GM23338 (cell line): ENCODE data around the gene LPP. TPM values are rescaled to one million over a fixed set of nuclear protein-coding genes. Genes with fewer than 3 reads are reported as not detected.

Experiments
- ATAC-seq: fragments of 200-7000 bp; cut with Tn5 transposase; 3 replicates; pipeline ENCODE4 v1.9.1; 2020
- DNase-seq: peaks from one replicate; pipeline ENCODE4 v3.0.0-alpha.2; 2015; ENCODE audit warnings: low spot score
- H2AFZ ChIP-seq: fragments of 200-600 bp; sonication (generic); 2 replicates; pipeline ENCODE4 v1.8.0; 2016; ENCODE audit warnings: antibody characterized with exemption, mild to moderate bottlenecking, moderate library complexity
- H3F3A ChIP-seq: fragments of 200-600 bp; sonication (generic); replicated peaks from 2 replicates; pipeline ENCODE4 v1.8.0; 2017; ENCODE audit warnings: antibody characterized with exemption, mixed run types, low read depth
- H3K27ac ChIP-seq: fragments of 200-600 bp; sonication (generic); 2 replicates; pipeline ENCODE4 v1.6.1; 2016; ENCODE audit warnings: low read depth
- H3K27me3 ChIP-seq: fragments of 200-600 bp; sonication (generic); 2 replicates; pipeline ENCODE4 v1.8.0; 2016; ENCODE audit warnings: mild to moderate bottlenecking, mixed run types, moderate library complexity; ENCODE audit not compliant: insufficient read depth
- H3K36me3 ChIP-seq: fragments of 200-600 bp; sonication (generic); 2 replicates; pipeline ENCODE4 v1.8.0; 2016; ENCODE audit warnings: mild to moderate bottlenecking; ENCODE audit not compliant: insufficient read depth
- H3K4me1 ChIP-seq: fragments of 200-600 bp; sonication (generic); 2 replicates; pipeline ENCODE4 v1.8.0; 2016; ENCODE audit warnings: mild to moderate bottlenecking, moderate library complexity; ENCODE audit not compliant: insufficient read depth
- H3K4me2 ChIP-seq: fragments of 200-600 bp; sonication (generic); 2 replicates; pipeline ENCODE4 v1.7.1; 2017; ENCODE audit warnings: mixed run types
- H3K4me3 ChIP-seq: fragments of 200-600 bp; sonication (generic); 2 replicates; pipeline ENCODE4 v1.6.1; 2016; ENCODE audit warnings: mixed run types
- H3K79me2 ChIP-seq: fragments of 200-600 bp; sonication (generic); replicated peaks from 2 replicates; pipeline ENCODE4 v1.8.0; 2017; ENCODE audit warnings: mild to moderate bottlenecking; ENCODE audit not compliant: insufficient read depth
- H3K9me2 ChIP-seq: fragments of 200-600 bp; sonication (generic); 2 replicates; pipeline ENCODE4 v1.8.0; 2017; ENCODE audit not compliant: insufficient read depth
- H4K20me1 ChIP-seq: fragments of 200-600 bp; sonication (generic); replicated peaks from 2 replicates; pipeline ENCODE4 v1.8.0; 2017; ENCODE audit warnings: mild to moderate bottlenecking; ENCODE audit not compliant: insufficient read depth
- H3K27ac Mint-ChIP-seq: 2 replicates; pipeline ENCODE4 v1.8.0; 2020; ENCODE audit warnings: inconsistent platforms, mild to moderate bottlenecking, moderate library complexity, mixed read lengths
- H3K27me3 Mint-ChIP-seq: 3 replicates; pipeline ENCODE4 v1.8.0; 2022; ENCODE audit warnings: low read depth, mild to moderate bottlenecking, moderate library complexity, mixed read lengths, inconsistent platforms; ENCODE audit not compliant: insufficient read depth, poor library complexity
- H3K36me3 Mint-ChIP-seq: 3 replicates; pipeline ENCODE4 v1.8.0; 2021; ENCODE audit warnings: low read depth, mild to moderate bottlenecking, inconsistent platforms, moderate library complexity, mixed read lengths
- H3K4me1 Mint-ChIP-seq: 3 replicates; pipeline ENCODE4 v1.8.0; 2020; ENCODE audit warnings: mild to moderate bottlenecking, inconsistent platforms, mixed read lengths
- H3K4me3 Mint-ChIP-seq: 3 replicates; pipeline ENCODE4 v1.8.0; 2021; ENCODE audit warnings: moderate library complexity, mild to moderate bottlenecking, inconsistent platforms, mixed read lengths
- H3K9me3 Mint-ChIP-seq: 3 replicates; pipeline ENCODE4 v1.8.0; 2020; ENCODE audit warnings: moderate library complexity, mild to moderate bottlenecking, inconsistent platforms, mixed read lengths
- CREB1 ChIP-seq: fragments of 250-450 bp; sonication (Bioruptor Pico); IDR thresholded peaks from 2 replicates; pipeline ENCODE4 v1.5.0; 2020; ENCODE audit warnings: low read depth, mild to moderate bottlenecking, moderate library complexity
- ETS1 ChIP-seq: IDR thresholded peaks from 2 replicates; pipeline ENCODE4 v1.6.1; 2016; ENCODE audit warnings: antibody characterized with exemption
- EZH2 ChIP-seq: fragments of 200-600 bp; sonication (generic); IDR thresholded peaks from one replicate; pipeline ENCODE4 v1.8.0; 2017; ENCODE audit warnings: antibody characterized with exemption, mild to moderate bottlenecking, low read depth; ENCODE audit not compliant: unreplicated experiment
- EZH2phosphoT487 ChIP-seq: fragments of 200-600 bp; sonication (generic); IDR thresholded peaks from one replicate; pipeline ENCODE4 v1.8.1; 2018; ENCODE audit warnings: antibody characterized with exemption; ENCODE audit not compliant: unreplicated experiment
- JUNB ChIP-seq: IDR thresholded peaks from one replicate; pipeline ENCODE4 v1.6.1; 2016; ENCODE audit warnings: antibody characterized with exemption; ENCODE audit not compliant: unreplicated experiment
- NANOG ChIP-seq: IDR thresholded peaks from 2 replicates; pipeline ENCODE4 v1.6.1; 2016; ENCODE audit warnings: antibody characterized with exemption, borderline replicate concordance
- POLR2AphosphoS5 ChIP-seq: IDR thresholded peaks from 2 replicates; pipeline ENCODE4 v1.6.1; 2016; ENCODE audit warnings: antibody characterized with exemption, low read depth
- STAT1 ChIP-seq: IDR thresholded peaks from one replicate; pipeline ENCODE4 v1.6.1; 2016; ENCODE audit warnings: antibody characterized with exemption; ENCODE audit not compliant: unreplicated experiment
- ZNF114 ChIP-seq: fragments of 250-450 bp; sonication (Bioruptor Pico); IDR thresholded peaks from 2 replicates; pipeline ENCODE4 v1.5.0; 2020; ENCODE audit warnings: mild to moderate bottlenecking, moderate library complexity
- ZNF331 ChIP-seq: fragments of 250-450 bp; sonication (Bioruptor Pico); IDR thresholded peaks from 2 replicates; pipeline ENCODE4 v1.5.0; 2020; ENCODE audit warnings: low read depth, mild to moderate bottlenecking, moderate library complexity
- polyA plus RNA-seq: library from polyadenylated mRNA; unstranded; fragments of >200 nt; fragmentation: Nextera tagmentation; extraction: Ambion mirVana; gene quantifications from 2 replicates; pipeline ENCODE4 v1.2.1, GENCODE V29; 2016
- total RNA-seq: library from RNA; depleted of rRNA; stranded (reverse); fragments of >200 nt; shearing (Covaris generic); gene quantifications from 2 replicates; pipeline ENCODE4 v1.2.3, GENCODE V29; 2014
- TF ChIP-seq, protein P1 (sequence below): IDR thresholded peaks from one replicate; pipeline ENCODE4 v1.6.1; 2018; ENCODE audit warnings: antibody characterized with exemption; ENCODE audit not compliant: unreplicated experiment
- TF ChIP-seq, protein P2 (sequence below): fragments of 250-450 bp; sonication (Bioruptor Pico); IDR thresholded peaks from 2 replicates; pipeline ENCODE4 v1.5.0; 2020; ENCODE audit warnings: mild to moderate bottlenecking, moderate library complexity
- TF ChIP-seq, protein P3 (sequence below), 2 experiments: fragments of 200-600 bp in 1 of 2; sonication (generic) in 1 of 2; conservative IDR thresholded peaks; 2 replicates each; pipeline versions ENCODE4 v1.5.1 to v1.6.1; 2016 to 2017; ENCODE audit warnings: antibody characterized with exemption in 2 of 2, low read depth in 2 of 2, mild to moderate bottlenecking in 2 of 2, moderate library complexity in 1 of 2

Gene LPP
- total and polyA plus RNA-seq, 2 experiments from 2014 or later: 23.0 to 35.2 TPM

- Histone ChIP-seq H3K79me2 (no peaks in the 10 kb centered on the region), H2AFZ (no peak overlapping the region), H3K27me3 (no peaks in the 10 kb centered on the region), H3K9me2 (no peaks in the 10 kb centered on the region), H4K20me1 (no peaks in the 10 kb centered on the region; the same call in 1 of the 2 replicates), H3K4me1 (no peaks in the 10 kb centered on the region), H3K4me3 (no peak overlapping the region), H3K4me2 (no peak overlapping the region), H3K27ac (no peak overlapping the region), H3K36me3 (no peaks in the 10 kb centered on the region), H3F3A (no peaks in the 10 kb centered on the region)
- ATAC-seq (no peak), DNase-seq (no peak)
- TF ChIP-seq STAT1 (no peak), POLR2AphosphoS5 (no peak), EZH2 (no peak), EZH2phosphoT487 (no peak), ZNF114 (no peak), JUNB (no peak), ZNF331 (CRISPR knock-in tag) (no peak), NANOG (no peak), ETS1 (no peak), CREB1 (no peak)
- TF ChIP-seq, protein P1, sequence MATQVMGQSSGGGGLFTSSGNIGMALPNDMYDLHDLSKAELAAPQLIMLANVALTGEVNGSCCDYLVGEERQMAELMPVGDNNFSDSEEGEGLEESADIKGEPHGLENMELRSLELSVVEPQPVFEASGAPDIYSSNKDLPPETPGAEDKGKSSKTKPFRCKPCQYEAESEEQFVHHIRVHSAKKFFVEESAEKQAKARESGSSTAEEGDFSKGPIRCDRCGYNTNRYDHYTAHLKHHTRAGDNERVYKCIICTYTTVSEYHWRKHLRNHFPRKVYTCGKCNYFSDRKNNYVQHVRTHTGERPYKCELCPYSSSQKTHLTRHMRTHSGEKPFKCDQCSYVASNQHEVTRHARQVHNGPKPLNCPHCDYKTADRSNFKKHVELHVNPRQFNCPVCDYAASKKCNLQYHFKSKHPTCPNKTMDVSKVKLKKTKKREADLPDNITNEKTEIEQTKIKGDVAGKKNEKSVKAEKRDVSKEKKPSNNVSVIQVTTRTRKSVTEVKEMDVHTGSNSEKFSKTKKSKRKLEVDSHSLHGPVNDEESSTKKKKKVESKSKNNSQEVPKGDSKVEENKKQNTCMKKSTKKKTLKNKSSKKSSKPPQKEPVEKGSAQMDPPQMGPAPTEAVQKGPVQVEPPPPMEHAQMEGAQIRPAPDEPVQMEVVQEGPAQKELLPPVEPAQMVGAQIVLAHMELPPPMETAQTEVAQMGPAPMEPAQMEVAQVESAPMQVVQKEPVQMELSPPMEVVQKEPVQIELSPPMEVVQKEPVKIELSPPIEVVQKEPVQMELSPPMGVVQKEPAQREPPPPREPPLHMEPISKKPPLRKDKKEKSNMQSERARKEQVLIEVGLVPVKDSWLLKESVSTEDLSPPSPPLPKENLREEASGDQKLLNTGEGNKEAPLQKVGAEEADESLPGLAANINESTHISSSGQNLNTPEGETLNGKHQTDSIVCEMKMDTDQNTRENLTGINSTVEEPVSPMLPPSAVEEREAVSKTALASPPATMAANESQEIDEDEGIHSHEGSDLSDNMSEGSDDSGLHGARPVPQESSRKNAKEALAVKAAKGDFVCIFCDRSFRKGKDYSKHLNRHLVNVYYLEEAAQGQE: no peak
- TF ChIP-seq, protein P2, sequence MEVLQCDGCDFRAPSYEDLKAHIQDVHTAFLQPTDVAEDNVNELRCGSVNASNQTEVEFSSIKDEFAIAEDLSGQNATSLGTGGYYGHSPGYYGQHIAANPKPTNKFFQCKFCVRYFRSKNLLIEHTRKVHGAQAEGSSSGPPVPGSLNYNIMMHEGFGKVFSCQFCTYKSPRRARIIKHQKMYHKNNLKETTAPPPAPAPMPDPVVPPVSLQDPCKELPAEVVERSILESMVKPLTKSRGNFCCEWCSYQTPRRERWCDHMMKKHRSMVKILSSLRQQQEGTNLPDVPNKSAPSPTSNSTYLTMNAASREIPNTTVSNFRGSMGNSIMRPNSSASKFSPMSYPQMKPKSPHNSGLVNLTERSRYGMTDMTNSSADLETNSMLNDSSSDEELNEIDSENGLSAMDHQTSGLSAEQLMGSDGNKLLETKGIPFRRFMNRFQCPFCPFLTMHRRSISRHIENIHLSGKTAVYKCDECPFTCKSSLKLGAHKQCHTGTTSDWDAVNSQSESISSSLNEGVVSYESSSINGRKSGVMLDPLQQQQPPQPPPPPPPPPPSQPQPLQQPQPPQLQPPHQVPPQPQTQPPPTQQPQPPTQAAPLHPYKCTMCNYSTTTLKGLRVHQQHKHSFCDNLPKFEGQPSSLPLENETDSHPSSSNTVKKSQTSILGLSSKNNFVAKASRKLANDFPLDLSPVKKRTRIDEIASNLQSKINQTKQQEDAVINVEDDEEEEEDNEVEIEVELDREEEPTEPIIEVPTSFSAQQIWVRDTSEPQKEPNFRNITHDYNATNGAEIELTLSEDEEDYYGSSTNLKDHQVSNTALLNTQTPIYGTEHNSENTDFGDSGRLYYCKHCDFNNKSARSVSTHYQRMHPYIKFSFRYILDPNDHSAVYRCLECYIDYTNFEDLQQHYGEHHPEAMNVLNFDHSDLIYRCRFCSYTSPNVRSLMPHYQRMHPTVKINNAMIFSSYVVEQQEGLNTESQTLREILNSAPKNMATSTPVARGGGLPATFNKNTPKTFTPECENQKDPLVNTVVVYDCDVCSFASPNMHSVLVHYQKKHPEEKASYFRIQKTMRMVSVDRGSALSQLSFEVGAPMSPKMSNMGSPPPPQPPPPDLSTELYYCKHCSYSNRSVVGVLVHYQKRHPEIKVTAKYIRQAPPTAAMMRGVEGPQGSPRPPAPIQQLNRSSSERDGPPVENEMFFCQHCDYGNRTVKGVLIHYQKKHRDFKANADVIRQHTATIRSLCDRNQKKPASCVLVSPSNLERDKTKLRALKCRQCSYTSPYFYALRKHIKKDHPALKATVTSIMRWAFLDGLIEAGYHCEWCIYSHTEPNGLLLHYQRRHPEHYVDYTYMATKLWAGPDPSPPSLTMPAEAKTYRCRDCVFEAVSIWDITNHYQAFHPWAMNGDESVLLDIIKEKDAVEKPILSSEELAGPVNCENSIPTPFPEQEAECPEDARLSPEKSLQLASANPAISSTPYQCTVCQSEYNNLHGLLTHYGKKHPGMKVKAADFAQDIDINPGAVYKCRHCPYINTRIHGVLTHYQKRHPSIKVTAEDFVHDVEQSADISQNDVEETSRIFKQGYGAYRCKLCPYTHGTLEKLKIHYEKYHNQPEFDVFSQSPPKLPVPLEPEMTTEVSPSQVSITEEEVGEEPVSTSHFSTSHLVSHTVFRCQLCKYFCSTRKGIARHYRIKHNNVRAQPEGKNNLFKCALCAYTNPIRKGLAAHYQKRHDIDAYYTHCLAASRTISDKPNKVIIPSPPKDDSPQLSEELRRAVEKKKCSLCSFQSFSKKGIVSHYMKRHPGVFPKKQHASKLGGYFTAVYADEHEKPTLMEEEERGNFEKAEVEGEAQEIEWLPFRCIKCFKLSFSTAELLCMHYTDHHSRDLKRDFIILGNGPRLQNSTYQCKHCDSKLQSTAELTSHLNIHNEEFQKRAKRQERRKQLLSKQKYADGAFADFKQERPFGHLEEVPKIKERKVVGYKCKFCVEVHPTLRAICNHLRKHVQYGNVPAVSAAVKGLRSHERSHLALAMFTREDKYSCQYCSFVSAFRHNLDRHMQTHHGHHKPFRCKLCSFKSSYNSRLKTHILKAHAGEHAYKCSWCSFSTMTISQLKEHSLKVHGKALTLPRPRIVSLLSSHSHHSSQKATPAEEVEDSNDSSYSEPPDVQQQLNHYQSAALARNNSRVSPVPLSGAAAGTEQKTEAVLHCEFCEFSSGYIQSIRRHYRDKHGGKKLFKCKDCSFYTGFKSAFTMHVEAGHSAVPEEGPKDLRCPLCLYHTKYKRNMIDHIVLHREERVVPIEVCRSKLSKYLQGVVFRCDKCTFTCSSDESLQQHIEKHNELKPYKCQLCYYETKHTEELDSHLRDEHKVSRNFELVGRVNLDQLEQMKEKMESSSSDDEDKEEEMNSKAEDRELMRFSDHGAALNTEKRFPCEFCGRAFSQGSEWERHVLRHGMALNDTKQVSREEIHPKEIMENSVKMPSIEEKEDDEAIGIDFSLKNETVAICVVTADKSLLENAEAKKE (CRISPR knock-in tag): no peak
- TF ChIP-seq, protein P3, sequence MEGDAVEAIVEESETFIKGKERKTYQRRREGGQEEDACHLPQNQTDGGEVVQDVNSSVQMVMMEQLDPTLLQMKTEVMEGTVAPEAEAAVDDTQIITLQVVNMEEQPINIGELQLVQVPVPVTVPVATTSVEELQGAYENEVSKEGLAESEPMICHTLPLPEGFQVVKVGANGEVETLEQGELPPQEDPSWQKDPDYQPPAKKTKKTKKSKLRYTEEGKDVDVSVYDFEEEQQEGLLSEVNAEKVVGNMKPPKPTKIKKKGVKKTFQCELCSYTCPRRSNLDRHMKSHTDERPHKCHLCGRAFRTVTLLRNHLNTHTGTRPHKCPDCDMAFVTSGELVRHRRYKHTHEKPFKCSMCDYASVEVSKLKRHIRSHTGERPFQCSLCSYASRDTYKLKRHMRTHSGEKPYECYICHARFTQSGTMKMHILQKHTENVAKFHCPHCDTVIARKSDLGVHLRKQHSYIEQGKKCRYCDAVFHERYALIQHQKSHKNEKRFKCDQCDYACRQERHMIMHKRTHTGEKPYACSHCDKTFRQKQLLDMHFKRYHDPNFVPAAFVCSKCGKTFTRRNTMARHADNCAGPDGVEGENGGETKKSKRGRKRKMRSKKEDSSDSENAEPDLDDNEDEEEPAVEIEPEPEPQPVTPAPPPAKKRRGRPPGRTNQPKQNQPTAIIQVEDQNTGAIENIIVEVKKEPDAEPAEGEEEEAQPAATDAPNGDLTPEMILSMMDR (conservative IDR thresholded peaks at IDR 0.05; ENCODE audit: low read depth in 2 of 2): no peak
- H3K9me3 Mint-ChIP-seq: no peaks in the 10 kb centered on the region
- H3K4me3 Mint-ChIP-seq: no peak overlapping the region
- no peak overlapping the region for H3K27ac Mint-ChIP-seq
- no peaks in the 10 kb centered on the region for H3K27me3 Mint-ChIP-seq
- no peaks in the 10 kb centered on the region for H3K36me3 Mint-ChIP-seq
- H3K4me1 Mint-ChIP-seq: no peaks in the 10 kb centered on the region
Measured at GRCh38 chr3:188863999-188864406, 710.0 kb downstream of the LPP start.
